Activated CD4-positive, alpha-beta T cell treated with anti-CD3 and anti-CD28 coated beads, Interleukin-10, Interleukin-2, amounts not matched to agents 100 ng/mL and 50 ng/mL, durations not matched to agents 16 hours and 8 hours (primary cell): Measurements from ENCODE around the gene B3GLCT.
A peak's percentile ranks its signal among the peaks of the same experiment; 100 is the strongest.
"Not testable (repeated sequence)": the region's sequence is repeated elsewhere in the genome, so short reads cannot be mapped to it uniquely, and the experiment has no call there.

ENCODE experiments used
- DNase-seq: peaks from one replicate; pipeline ENCODE4 v3.0.0-alpha.2; 2020

Gene B3GLCT

DNA sequence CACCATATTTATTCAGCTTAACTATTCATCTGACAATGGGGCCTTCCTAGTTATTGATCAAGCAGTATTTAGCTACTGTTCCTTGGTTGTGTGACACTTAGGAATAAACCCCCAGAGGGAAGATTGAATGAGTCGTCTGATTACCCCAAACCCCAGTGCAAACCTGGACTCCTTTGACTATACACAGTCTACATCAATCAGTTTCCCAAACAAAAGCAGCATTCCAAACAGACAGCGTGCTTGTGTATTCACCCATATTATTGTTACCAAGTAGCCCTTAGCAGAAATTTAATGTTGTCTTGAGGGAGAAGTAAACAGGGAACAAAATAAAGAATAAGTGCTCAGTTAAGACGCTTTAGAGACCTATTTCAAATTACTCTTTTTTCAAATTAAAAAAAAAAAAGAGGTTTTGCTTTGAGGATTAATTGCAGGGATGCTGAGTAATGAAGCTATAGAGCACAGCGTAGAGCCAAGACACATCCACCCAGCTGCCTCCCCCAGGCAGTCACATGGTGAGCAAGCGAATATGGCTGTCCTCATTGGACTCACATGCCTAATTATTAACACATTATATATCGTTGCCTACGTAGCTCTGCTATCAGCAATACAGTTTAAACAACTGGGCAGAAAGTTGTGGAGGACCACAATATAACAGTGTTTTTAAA, 14.7 kb upstream of the B3GLCT start:
- no peak for DNase-seq

GRCh38 chr13:31191748-31192147, 8.0 kb upstream of the B3GLCT start:
- no peak for DNase-seq

DNA sequence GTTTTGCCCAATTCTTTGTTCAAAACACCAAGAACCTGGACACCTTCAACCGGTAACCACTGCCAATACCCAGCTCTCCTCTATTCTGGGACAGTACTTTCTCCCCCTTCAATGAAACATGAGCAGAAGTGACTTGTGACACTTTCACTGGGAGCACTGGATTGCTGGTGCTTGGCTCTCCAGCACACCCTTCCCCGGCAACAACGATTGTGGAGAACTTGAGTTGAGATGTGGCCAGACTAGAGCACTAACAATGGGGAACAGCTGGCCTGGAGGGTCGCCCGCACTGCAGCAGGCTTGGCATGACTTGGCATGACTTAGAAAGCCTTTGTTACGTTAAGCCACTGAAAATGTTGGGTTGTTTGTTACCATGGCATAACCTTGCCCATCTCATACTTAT, 7.5 kb upstream of the B3GLCT start:
- DNase-seq = no peak

- DNase-seq = no peak
Measured at GRCh38 chr13:31195616-31196015, 4.2 kb upstream of the B3GLCT start.

- no peak for DNase-seq
Measured at GRCh38 chr13:31196992-31197391, 2.8 kb upstream of the B3GLCT start.

- no peak for DNase-seq
Measured at GRCh38 chr13:31198519-31198918, 1.3 kb upstream of the B3GLCT start.

DNA sequence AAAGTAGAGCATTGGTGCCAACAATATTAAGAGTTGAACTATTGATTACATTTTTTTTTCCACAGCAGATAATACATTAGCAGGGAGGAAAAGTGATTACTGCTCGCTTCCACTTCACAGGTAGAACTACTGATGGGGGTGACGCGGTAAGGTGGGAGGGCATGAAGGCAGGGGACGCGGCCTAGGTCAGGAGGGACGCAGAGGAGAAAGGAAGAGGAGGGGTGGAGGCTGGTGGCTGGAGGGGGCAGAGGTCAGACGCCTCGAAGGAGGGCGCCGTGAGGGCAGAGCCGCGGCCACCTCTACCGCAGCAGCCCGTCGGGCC, 287 bp upstream of the B3GLCT start:
- no peak for DNase-seq

DNA sequence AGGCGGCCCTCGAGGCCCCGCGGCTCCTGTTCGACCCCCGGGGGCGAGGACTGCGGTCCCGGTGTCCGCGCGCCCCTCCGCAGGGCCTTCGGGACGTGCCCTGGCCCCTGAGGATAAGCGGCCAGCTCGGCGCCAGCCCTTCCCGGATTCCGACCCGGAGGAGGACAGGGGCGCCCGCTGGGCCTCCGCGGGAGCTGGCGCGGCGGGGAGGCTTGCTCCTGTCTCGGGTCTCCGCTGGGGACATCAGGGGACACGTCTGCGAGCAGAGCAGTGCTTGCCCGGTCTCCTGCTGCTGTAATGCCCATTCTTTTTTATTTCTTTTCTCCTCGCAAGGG, 829 bp downstream of the B3GLCT start:
- DNase-seq = peak; percentile 47

- DNase-seq = no peak
Measured at GRCh38 chr13:31201341-31202031, 1.7 kb downstream of the B3GLCT start.

DNA sequence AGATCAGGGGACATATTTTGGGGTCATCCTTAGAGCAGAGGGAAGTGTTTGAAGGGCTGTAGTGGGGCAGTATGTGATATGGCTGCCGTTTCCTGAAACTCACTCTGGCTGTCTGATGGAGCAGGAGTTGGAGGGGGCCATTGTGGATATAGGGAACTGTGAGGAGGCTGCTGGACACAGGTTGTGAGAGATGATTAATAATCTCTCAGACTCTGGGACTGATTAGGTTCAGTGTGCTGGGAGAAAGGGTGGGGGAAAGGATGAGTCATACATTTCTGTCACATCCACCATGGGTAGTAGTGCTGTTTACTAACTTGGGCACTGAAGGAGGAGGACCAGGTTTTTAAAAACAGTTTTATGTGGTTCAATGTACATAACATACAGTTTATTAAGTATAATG, 4.8 kb downstream of the B3GLCT start:
- DNase-seq = peak; percentile 59

DNA sequence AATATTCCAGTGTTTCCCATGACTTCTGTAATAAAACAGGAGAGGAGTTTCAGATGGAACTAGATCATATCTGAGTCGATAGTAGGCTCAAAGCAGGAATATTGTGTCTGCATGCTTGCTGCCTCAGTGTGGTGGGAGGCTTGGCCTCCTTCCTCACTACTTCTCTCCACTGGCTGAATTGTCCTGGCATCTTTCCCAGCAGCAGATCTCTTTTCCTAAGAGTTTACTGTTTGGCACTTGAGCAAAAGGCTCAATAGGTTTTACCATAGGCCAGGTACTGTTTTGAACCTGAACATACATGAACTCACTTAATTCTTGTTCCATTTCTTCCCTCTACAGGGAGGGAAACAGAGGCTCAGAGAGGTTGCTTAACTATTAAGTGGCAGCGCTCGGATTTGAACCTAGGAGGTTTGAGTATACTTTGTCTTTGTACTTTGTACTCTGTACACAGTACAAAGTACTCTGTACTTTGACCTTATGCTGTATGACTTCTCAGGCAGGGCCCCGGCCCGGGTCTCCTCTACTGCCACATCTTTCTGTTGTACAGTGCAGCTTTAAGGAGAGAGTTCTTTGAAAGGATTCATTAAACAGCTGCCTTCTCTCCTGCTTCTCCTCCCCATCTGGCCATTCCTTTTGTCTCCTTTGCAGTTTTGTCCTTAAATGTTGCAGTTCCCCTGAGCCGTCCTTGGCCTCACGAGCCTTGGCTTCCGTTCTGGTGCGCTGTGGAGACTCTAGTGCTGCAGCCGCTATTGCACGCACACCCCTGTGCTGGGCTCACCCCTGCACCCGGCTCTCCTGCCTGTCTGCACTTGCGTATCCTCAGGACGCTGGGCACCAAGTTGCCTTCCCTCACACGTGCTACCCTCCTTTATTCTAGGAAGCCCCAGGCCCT, 8.1 kb downstream of the B3GLCT start:
- DNase-seq = no peak

DNA sequence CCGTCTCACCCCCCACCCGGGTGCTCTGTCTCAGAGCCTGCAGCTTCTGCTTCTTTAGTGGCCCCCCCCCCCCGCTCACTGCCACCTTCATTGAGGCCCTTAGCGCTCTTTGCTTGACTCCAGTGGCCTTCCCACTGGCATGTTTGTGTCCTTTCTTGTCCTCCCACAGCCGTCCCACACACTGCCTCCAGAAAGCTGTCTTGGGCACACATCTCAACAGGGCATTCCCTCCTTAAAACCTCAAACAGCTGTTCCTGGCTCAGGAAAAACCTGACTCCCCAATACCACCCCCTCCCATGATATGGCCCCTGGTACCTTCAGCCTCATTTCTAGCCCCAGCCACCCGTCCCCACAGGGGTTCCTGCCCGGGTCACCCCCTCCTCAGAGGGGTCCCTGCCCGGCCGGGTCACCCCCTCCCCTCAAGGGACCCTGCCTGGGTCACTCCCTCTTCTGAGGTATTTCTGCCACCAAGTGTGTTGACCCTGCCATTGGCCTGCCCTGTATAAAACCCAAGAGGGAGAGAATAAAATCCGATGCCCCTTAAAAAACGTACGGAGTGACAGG, 8.9 kb downstream of the B3GLCT start:
- no peak for DNase-seq

GRCh38 chr13:31209172-31209840, 9.5 kb downstream of the B3GLCT start:
- no peak for DNase-seq

GRCh38 chr13:31209841-31210210, 10.1 kb downstream of the B3GLCT start:
- DNase-seq = no peak

DNA sequence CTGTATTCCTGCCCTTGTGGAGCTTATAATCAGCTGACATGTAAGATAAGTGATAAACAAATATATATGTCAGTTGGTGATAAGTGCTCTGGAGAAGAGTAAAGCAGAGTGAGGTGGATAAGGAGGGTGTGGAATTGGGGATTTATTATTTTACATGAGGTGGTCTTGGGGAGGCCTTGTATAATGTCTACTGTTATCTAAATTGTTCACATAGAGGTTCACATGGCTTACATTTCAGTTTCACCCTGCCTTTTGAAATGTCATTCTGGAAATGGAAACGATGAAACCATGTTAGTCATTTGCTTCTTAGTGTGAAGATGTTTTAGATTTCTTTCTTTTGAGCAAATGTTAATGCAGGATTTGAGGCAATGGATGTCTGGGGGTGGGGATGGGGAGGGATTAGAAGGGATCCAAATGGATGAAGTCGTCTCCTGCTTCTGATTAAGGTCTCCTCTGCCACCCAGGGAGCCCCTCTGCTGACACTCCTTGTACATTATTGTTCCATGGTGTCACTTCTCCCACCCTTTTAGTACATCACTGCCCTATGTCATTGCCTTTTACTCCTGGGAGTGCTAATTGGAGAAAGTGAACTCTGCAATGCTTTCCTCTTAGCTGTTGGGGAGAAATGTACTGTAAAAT, 14.0 kb downstream of the B3GLCT start:
- no peak for DNase-seq

DNA sequence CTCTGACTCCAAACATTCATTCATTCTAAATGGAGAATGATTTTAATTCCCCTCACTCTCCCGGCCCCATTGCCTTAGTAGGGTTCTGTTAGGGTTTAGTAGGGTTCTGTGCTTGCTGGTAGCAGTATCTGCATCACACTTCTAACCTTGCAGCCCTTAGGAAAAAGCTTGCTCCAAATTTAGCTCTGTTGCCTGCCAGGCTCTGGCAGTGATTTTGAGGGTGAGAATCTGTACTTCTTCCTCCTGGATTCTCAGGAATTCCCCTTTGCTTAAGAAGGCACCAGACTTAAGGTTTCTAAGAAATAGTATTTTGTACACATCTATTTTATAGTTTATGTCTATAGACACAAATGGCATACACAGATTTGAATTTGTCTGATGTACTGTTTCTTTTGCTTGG, 14.7 kb downstream of the B3GLCT start:
- no peak for DNase-seq

GRCh38 chr13:31216916-31217315, 17.1 kb downstream of the B3GLCT start:
- not testable (repeated sequence) for DNase-seq

DNA sequence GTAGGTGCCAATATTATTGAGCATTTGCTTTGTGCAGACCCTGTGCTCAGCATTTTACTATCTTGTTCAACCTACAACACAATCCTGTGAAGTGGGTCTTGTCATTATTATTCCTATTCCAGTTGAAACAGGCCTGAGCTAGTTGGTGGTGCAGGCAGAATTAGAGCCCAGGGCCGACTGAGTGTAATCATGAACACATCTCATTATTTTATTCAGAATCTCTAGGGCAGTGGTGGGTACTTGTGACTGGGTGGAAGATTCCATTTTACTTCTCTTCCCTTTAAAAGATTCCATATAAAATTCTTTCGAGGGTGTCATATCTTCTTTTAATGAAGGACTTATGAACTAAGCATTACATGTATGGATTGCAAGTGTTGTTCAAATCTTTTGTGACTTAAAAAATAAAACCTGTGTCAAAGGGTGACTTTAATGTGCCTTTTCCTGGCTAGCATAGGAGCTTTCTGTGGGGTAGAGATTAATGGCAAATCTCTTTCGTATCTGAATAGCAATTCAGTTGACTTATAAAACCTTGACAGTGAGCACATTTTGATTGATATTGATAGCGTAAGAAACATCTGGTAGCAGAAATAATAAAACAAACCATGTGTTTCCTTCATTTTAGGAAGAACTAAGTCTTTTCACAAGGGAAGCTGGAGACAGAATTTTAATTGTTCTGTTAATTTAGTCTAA, 20.3 kb downstream of the B3GLCT start:
- DNase-seq = no peak

- no peak for DNase-seq
Measured at GRCh38 chr13:31221057-31221456, 21.3 kb downstream of the B3GLCT start.

GRCh38 chr13:31223215-31223614, 23.4 kb downstream of the B3GLCT start:
- no peak for DNase-seq

DNA sequence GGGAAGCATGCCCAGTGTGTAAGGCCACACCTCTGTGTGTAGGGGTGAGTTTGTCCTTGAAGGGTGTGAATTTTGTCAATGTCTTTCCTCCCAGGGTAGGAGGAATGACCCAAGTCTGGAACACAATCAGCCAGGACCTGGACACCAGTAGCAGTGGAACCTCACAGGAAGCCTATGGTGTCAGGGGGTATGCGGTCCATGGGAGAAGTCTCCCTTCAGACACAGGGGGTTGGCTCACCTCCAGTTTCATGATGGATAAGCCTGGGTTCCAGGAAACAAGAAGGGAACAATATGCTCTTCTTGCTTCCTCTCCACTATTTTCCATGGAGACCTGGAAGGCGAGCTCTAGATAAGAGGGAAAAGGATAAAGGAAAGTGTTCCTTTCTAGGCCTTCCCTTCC, 23.9 kb downstream of the B3GLCT start:
- DNase-seq = no peak

GRCh38 chr13:31224174-31224669, 24.4 kb downstream of the B3GLCT start:
- no peak for DNase-seq
